HepG2 (cell line): ENCODE data around the gene HSD3B7. TPM values are rescaled to one million over a fixed set of nuclear protein-coding genes. Genes with fewer than 3 reads are reported as not detected.

Source experiments
- ARHGAP35 ChIP-seq: sonication (generic); formaldehyde crosslinking; IDR thresholded peaks from 2 replicates; pipeline ENCODE4 v1.9.0; 2022; ENCODE audit warnings: mild to moderate bottlenecking, inconsistent platforms, moderate library complexity, missing genetic modification reagents, borderline replicate concordance
- ESRRA ChIP-seq: sonication (generic); formaldehyde crosslinking; IDR thresholded peaks from 2 replicates; pipeline ENCODE4 v1.5.1; 2020; ENCODE audit warnings: mild to moderate bottlenecking, low read depth, missing genetic modification reagents
- FLYWCH1 ChIP-seq: sonication (generic); formaldehyde crosslinking; IDR thresholded peaks from 2 replicates; pipeline ENCODE4 v1.8.1; 2023; ENCODE audit warnings: mild to moderate bottlenecking, missing genetic modification reagents
- HDAC2 ChIP-seq: sonication (generic); formaldehyde crosslinking; IDR thresholded peaks from 2 replicates; pipeline ENCODE4 v1.4.0; 2020; ENCODE audit warnings: missing genetic modification reagents
- KMT2B ChIP-seq: IDR thresholded peaks from 2 replicates; pipeline ENCODE4 v1.6.1; 2016; ENCODE audit warnings: missing genetic modification reagents, missing compliant biosample characterization
- MAFK ChIP-seq, 2 experiments: IDR thresholded peaks in 1 of 2; conservative IDR thresholded peaks in 1 of 2; 2 replicates each; pipeline ENCODE4 v1.6.1; 2011; ENCODE audit warnings: improper control_type of control experiment in 2 of 2, low read length in 2 of 2
- MBD4 ChIP-seq: IDR thresholded peaks from 2 replicates; pipeline ENCODE4 v1.6.1; 2012; ENCODE audit warnings: low read length, inconsistent platforms, borderline replicate concordance
- PRMT3 ChIP-seq: sonication (generic); formaldehyde crosslinking; IDR thresholded peaks from 2 replicates; pipeline ENCODE4 v1.8.1; 2022; ENCODE audit warnings: low read depth, mild to moderate bottlenecking, moderate library complexity, missing genetic modification reagents, borderline replicate concordance
- RAD51 ChIP-seq: fragments of 450-650 bp; IDR thresholded peaks from 2 replicates; pipeline ENCODE4 v1.6.1; 2016; ENCODE audit warnings: borderline replicate concordance
- REL ChIP-seq: sonication (generic); formaldehyde crosslinking; conservative IDR thresholded peaks from 2 replicates; pipeline ENCODE4 v1.8.0; 2022; ENCODE audit warnings: mild to moderate bottlenecking, missing genetic modification reagents, moderate library complexity
- RELA ChIP-seq: sonication (generic); formaldehyde crosslinking; IDR thresholded peaks from 2 replicates; pipeline ENCODE4 v1.4.0; 2020; ENCODE audit warnings: missing genetic modification reagents
- SAFB2 ChIP-seq: sonication (generic); formaldehyde crosslinking; IDR thresholded peaks from 2 replicates; pipeline ENCODE4 v1.5.1; 2020; ENCODE audit warnings: missing genetic modification reagents, low read depth, mild to moderate bottlenecking, borderline replicate concordance
- SIN3A ChIP-seq: IDR thresholded peaks from 2 replicates; pipeline ENCODE4 v1.6.1; 2011; ENCODE audit warnings: low read depth, mild to moderate bottlenecking, control low read depth, low read length, borderline replicate concordance
- TCF7L2 ChIP-seq: IDR thresholded peaks from 2 replicates; pipeline ENCODE4 v1.6.1; 2011; ENCODE audit warnings: mild to moderate bottlenecking, low read depth, low read length, moderate library complexity
- TEAD2 ChIP-seq: sonication (generic); formaldehyde crosslinking; IDR thresholded peaks from 2 replicates; pipeline ENCODE4 v1.9.0; 2021; ENCODE audit warnings: missing genetic modification reagents
- THYN1 ChIP-seq: sonication (generic); formaldehyde crosslinking; IDR thresholded peaks from 2 replicates; pipeline ENCODE4 v1.8.1; 2023; ENCODE audit warnings: low read depth, mild to moderate bottlenecking, moderate library complexity, missing genetic modification reagents, borderline replicate concordance
- U2AF1 ChIP-seq: fragments of 200-400 bp; formaldehyde crosslinking; optimal IDR thresholded peaks from 2 replicates; pipeline ENCODE3; 2017; ENCODE audit warnings: mild to moderate bottlenecking, low read depth, low read length
- YY1 ChIP-seq: IDR thresholded peaks from 2 replicates; pipeline ENCODE4 v1.6.1; 2011; ENCODE audit warnings: low read length, low read depth, moderate library complexity, mild to moderate bottlenecking; ENCODE audit not compliant: insufficient read depth, insufficient replicate concordance
- ZBTB8A ChIP-seq: sonication (generic); formaldehyde crosslinking; IDR thresholded peaks from 2 replicates; pipeline ENCODE4 v1.4.0; 2020; ENCODE audit warnings: mild to moderate bottlenecking, low read depth, missing genetic modification reagents, borderline replicate concordance
- ZNF775 ChIP-seq: sonication (generic); formaldehyde crosslinking; IDR thresholded peaks from 2 replicates; pipeline ENCODE4 v1.4.0; 2020; ENCODE audit warnings: missing genetic modification reagents, mild to moderate bottlenecking, moderate library complexity, borderline replicate concordance
- ZNF782 ChIP-seq: sonication (generic); formaldehyde crosslinking; IDR thresholded peaks from 2 replicates; pipeline ENCODE4 v1.4.0; 2020; ENCODE audit warnings: missing genetic modification reagents, mild to moderate bottlenecking, borderline replicate concordance
- polyA plus RNA-seq, 8 experiments: library from polyadenylated mRNA; depleted of rRNA in 3 of 8; stranded (reverse) in 7 of 8; unstranded in 1 of 8; fragments of >200 nt; fragmentation: Illumina TruSeq in 4 of 8; extraction: Trizol in 4 of 8; gene quantifications; 2 replicates each; pipeline versions ENCODE4 v1.2.1 to v1.2.3, GENCODE V29; 2011 to 2016; ENCODE audit warnings: low read depth in 4 of 8, missing spikeins in 1 of 8, mixed read lengths in 1 of 8; ENCODE audit not compliant: insufficient read depth in 1 of 8
- total RNA-seq, 5 experiments: library from RNA; depleted of rRNA; stranded (reverse); fragments of >200 nt; fragmentation: Illumina TruSeq; extraction: Trizol; gene quantifications; 2 replicates each; pipeline ENCODE4 v1.2.3, GENCODE V29; 2016; ENCODE audit warnings: low read depth in 1 of 5
- TF ChIP-seq, protein P1 (sequence below): conservative IDR thresholded peaks from 2 replicates; pipeline ENCODE4 v1.6.1; 2018; ENCODE audit warnings: missing genetic modification reagents
- TF ChIP-seq, protein P2 (sequence below): sonication (generic); formaldehyde crosslinking; IDR thresholded peaks from 2 replicates; pipeline ENCODE4 v1.5.1; 2020; ENCODE audit warnings: missing genetic modification reagents, mild to moderate bottlenecking, borderline replicate concordance
- TF ChIP-seq, protein P3 (sequence below): fragments of 450-650 bp; IDR thresholded peaks from 2 replicates; pipeline ENCODE4 v1.6.1; 2017; ENCODE audit warnings: mild to moderate bottlenecking

HSD3B7 gene
- total and polyA plus RNA-seq, 2 of the 13 experiments (the other 11 are each of a cell fraction or from before 2014, with no cell fraction given) = 32.9 to 69.7 TPM

DNA sequence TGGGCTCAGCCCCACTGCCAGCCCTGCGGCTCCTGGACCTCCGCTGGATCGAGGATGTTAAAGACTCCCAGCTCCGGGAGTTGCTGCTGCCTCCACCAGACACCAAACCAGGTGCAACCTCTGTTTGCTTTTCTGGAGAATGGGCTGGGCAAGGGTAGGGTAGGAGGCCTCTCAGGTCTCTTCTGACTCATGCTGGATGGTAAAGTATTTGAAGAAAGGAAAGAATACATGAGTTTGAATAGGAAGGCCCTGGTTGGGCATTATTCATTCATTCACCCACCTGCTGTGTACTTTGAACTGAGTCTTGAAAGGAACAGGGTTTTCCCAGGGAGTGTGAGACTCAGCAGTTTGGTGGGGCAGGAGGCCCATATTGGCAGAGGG, 42.6 kb upstream of the HSD3B7 start (continued):
- TF ChIP-seq PRMT3 (no peak), FLYWCH1 (CRISPR knock-in tag) (no peak), MAFK (conservative IDR thresholded peaks at IDR 0.05 in 1 of 2, IDR thresholded peaks at IDR 0.05 in 1 of 2; ENCODE audit: low read length in 2 of 2) (no peak), REL (CRISPR knock-in tag) (no peak), ZBTB8A (no peak), TCF7L2 (no peak), RELA (CRISPR knock-in tag) (no peak), HDAC2 (CRISPR knock-in tag) (no peak), ESRRA (CRISPR knock-in tag) (no peak), SIN3A (no peak), ZNF782 (CRISPR knock-in tag) (no peak), U2AF1 (no peak), SAFB2 (CRISPR knock-in tag) (no peak; the same call in 1 of the 2 replicates), YY1 (no peak), ARHGAP35 (0 out of 2 replicates have a peak, but pooled peaks have one; percentile 3), RAD51 (no peak), THYN1 (CRISPR knock-in tag) (no peak), MBD4 (no peak), ZNF775 (no peak), KMT2B (no peak), TEAD2 (CRISPR knock-in tag) (no peak)
- TF ChIP-seq, protein P1, sequence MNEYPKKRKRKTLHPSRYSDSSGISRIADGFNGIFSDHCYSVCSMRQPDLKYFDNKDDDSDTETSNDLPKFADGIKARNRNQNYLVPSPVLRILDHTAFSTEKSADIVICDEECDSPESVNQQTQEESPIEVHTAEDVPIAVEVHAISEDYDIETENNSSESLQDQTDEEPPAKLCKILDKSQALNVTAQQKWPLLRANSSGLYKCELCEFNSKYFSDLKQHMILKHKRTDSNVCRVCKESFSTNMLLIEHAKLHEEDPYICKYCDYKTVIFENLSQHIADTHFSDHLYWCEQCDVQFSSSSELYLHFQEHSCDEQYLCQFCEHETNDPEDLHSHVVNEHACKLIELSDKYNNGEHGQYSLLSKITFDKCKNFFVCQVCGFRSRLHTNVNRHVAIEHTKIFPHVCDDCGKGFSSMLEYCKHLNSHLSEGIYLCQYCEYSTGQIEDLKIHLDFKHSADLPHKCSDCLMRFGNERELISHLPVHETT = no peak
- TF ChIP-seq, protein P2, sequence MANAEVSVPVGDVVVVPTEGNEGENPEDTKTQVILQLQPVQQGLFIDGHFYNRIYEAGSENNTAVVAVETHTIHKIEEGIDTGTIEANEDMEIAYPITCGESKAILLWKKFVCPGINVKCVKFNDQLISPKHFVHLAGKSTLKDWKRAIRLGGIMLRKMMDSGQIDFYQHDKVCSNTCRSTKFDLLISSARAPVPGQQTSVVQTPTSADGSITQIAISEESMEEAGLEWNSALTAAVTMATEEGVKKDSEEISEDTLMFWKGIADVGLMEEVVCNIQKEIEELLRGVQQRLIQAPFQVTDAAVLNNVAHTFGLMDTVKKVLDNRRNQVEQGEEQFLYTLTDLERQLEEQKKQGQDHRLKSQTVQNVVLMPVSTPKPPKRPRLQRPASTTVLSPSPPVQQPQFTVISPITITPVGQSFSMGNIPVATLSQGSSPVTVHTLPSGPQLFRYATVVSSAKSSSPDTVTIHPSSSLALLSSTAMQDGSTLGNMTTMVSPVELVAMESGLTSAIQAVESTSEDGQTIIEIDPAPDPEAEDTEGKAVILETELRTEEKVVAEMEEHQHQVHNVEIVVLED (CRISPR knock-in tag) = no peak
- TF ChIP-seq, protein P3, sequence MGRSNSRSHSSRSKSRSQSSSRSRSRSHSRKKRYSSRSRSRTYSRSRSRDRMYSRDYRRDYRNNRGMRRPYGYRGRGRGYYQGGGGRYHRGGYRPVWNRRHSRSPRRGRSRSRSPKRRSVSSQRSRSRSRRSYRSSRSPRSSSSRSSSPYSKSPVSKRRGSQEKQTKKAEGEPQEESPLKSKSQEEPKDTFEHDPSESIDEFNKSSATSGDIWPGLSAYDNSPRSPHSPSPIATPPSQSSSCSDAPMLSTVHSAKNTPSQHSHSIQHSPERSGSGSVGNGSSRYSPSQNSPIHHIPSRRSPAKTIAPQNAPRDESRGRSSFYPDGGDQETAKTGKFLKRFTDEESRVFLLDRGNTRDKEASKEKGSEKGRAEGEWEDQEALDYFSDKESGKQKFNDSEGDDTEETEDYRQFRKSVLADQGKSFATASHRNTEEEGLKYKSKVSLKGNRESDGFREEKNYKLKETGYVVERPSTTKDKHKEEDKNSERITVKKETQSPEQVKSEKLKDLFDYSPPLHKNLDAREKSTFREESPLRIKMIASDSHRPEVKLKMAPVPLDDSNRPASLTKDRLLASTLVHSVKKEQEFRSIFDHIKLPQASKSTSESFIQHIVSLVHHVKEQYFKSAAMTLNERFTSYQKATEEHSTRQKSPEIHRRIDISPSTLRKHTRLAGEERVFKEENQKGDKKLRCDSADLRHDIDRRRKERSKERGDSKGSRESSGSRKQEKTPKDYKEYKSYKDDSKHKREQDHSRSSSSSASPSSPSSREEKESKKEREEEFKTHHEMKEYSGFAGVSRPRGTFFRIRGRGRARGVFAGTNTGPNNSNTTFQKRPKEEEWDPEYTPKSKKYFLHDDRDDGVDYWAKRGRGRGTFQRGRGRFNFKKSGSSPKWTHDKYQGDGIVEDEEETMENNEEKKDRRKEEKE = no peak
